Measurements from ENCODE around the gene PKDREJ. TPM values are rescaled to one million over a fixed set of nuclear protein-coding genes. Genes with fewer than 3 reads are reported as not detected.

PKDREJ gene
- total and polyA plus RNA-seq, 4 donors = 0.02 to 0.06 (median 0.03) TPM

GRCh38 chr22:46214616-46215015, 48.5 kb downstream of the PKDREJ start:
- no peak for TF ChIP-seq CTCF (IDR thresholded peaks at IDR 0.05; ENCODE audit: control extremely low read depth, extremely low read depth)
- Histone ChIP-seq H3K4me3 (no peak overlapping the region), H3K9me3 (ENCODE audit: control insufficient read depth in 4 of 4, insufficient read depth in 3 of 4, low read length in 3 of 4) (peaks cover 0 to 7% (median under 1%) of the 10 kb centered on the region in 4 donors), H3K27me3 (ENCODE audit: control insufficient read depth in 3 of 3, insufficient read depth in 3 of 3, low read length in 2 of 3) (no peaks in the 10 kb centered on the region), H3K4me1 (ENCODE audit: control insufficient read depth in 5 of 5, insufficient read depth in 5 of 5, low read length in 5 of 5) (no peaks in the 10 kb centered on the region), H3K36me3 (ENCODE audit: control insufficient read depth in 4 of 4, insufficient read depth in 4 of 4, low read length in 4 of 4) (peaks cover 3 to 33% (median 26%) of the 10 kb centered on the region in 4 donors), H3K27ac (ENCODE audit: low read depth in 1 of 2, low read length in 1 of 2) (no peak overlapping the region), H3K9ac (ENCODE audit: insufficient read depth in 1 of 2, low read length in 2 of 2) (no peak overlapping the region)
- 95 to 98% methylated on average over 28 of the region's 28 CpGs for WGBS, 2 donors
- DNase-seq (no peak), ATAC-seq (ENCODE audit: insufficient read depth, low FRiP score) (no peak)

GRCh38 chr22:46214149-46214548, 49.0 kb downstream of the PKDREJ start:
- 97 to 98% methylated on average over 29 of the region's 29 CpGs for WGBS, 2 donors
- Histone ChIP-seq H3K9me3 (ENCODE audit: control insufficient read depth in 4 of 4, insufficient read depth in 3 of 4, low read length in 3 of 4) (peaks cover 2 to 10% (median 2%) of the 10 kb centered on the region in 4 donors), H3K4me3 (no peak overlapping the region), H3K4me1 (ENCODE audit: control insufficient read depth in 5 of 5, insufficient read depth in 5 of 5, low read length in 5 of 5) (no peaks in the 10 kb centered on the region), H3K9ac (ENCODE audit: insufficient read depth in 1 of 2, low read length in 2 of 2) (no peak overlapping the region), H3K27ac (ENCODE audit: low read depth in 1 of 2, low read length in 1 of 2) (no peak overlapping the region), H3K36me3 (ENCODE audit: control insufficient read depth in 4 of 4, insufficient read depth in 4 of 4, low read length in 4 of 4) (peaks cover 2 to 33% (median 23%) of the 10 kb centered on the region in 4 donors), H3K27me3 (ENCODE audit: control insufficient read depth in 3 of 3, insufficient read depth in 3 of 3, low read length in 2 of 3) (no peaks in the 10 kb centered on the region)
- no peak for ATAC-seq (ENCODE audit: insufficient read depth, low FRiP score)
- TF ChIP-seq CTCF (IDR thresholded peaks at IDR 0.05; ENCODE audit: control extremely low read depth, extremely low read depth) = no peak
- no peak for DNase-seq

- WGBS, 2 donors = 95 to 96% methylated on average over 4 of the region's 4 CpGs
- Histone ChIP-seq H3K27me3 (ENCODE audit: control insufficient read depth in 3 of 3, insufficient read depth in 3 of 3, low read length in 2 of 3) (no peaks in the 10 kb centered on the region), H3K9me3 (ENCODE audit: control insufficient read depth in 4 of 4, insufficient read depth in 3 of 4, low read length in 3 of 4) (peaks cover 2 to 15% (median 7%) of the 10 kb centered on the region in 4 donors), H3K9ac (ENCODE audit: insufficient read depth in 1 of 2, low read length in 2 of 2) (no peak overlapping the region), H3K4me1 (ENCODE audit: control insufficient read depth in 5 of 5, insufficient read depth in 5 of 5, low read length in 5 of 5) (no peaks in the 10 kb centered on the region), H3K27ac (ENCODE audit: low read depth in 1 of 2, low read length in 1 of 2) (no peak overlapping the region), H3K4me3 (no peak overlapping the region), H3K36me3 (ENCODE audit: control insufficient read depth in 4 of 4, insufficient read depth in 4 of 4, low read length in 4 of 4) (peaks cover 7 to 39% (median 22%) of the 10 kb centered on the region in 4 donors)
- DNase-seq (no peak), ATAC-seq (ENCODE audit: insufficient read depth, low FRiP score) (no peak)
- TF ChIP-seq CTCF (IDR thresholded peaks at IDR 0.05; ENCODE audit: control extremely low read depth, extremely low read depth) = no peak
Measured at GRCh38 chr22:46213052-46213451, 50.1 kb downstream of the PKDREJ start.

GRCh38 chr22:46212195-46212594, 50.9 kb downstream of the PKDREJ start:
- TF ChIP-seq CTCF (IDR thresholded peaks at IDR 0.05; ENCODE audit: control extremely low read depth, extremely low read depth) = no peak
- Histone ChIP-seq H3K4me3 (no peak overlapping the region), H3K9me3 (ENCODE audit: control insufficient read depth in 4 of 4, insufficient read depth in 3 of 4, low read length in 3 of 4) (peaks cover 2 to 15% (median 7%) of the 10 kb centered on the region in 4 donors), H3K36me3 (ENCODE audit: control insufficient read depth in 4 of 4, insufficient read depth in 4 of 4, low read length in 4 of 4) (peaks cover 10 to 43% (median 25%) of the 10 kb centered on the region in 4 donors), H3K9ac (ENCODE audit: insufficient read depth in 1 of 2, low read length in 2 of 2) (no peak overlapping the region), H3K4me1 (ENCODE audit: control insufficient read depth in 5 of 5, insufficient read depth in 5 of 5, low read length in 5 of 5) (no peaks in the 10 kb centered on the region), H3K27ac (ENCODE audit: low read depth in 1 of 2, low read length in 1 of 2) (no peak overlapping the region), H3K27me3 (ENCODE audit: control insufficient read depth in 3 of 3, insufficient read depth in 3 of 3, low read length in 2 of 3) (no peaks in the 10 kb centered on the region)
- ATAC-seq (ENCODE audit: insufficient read depth, low FRiP score) = no peak
- DNase-seq = no peak
- WGBS, 2 donors = 91 to 93% methylated on average over 4 of the region's 4 CpGs

All from lung (tissue), 12 donors.